Measurements from ENCODE around the gene GALNT16. TPM values are rescaled to one million over a fixed set of nuclear protein-coding genes. Genes with fewer than 3 reads are reported as not detected.

The GALNT16 gene
- total RNA-seq, 3 donors from 2014 or later: 0.16 TPM; not detected in 2

DNA sequence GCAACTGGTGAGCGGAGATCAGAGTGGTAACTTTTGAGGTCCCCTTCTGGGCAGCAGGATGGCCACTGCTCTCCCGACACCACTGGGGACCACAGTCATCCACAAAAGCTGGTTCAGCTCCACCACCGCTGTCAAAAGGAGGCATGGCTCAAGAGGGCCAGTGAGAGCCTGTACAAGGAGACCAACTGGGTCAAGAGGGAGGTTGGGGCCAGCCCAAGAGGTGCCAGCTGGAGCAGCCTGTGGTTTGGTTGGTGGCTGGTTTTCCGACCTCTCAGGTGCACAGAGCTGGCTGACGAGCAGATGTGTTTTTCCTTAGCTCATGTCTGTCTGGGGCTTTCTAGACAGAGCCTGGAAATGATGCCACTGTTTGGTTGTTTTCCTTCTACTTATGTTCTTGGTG, 78.0 kb downstream of the GALNT16 start:
- no peak for ATAC-seq
- Mint-ChIP-seq H3K9me3 (no peaks in the 10 kb centered on the region), H3K27me3 (ENCODE audit: low read depth) (peaks cover 10% of the 10 kb centered on the region), H3K4me3 (no peak overlapping the region), H3K36me3 (ENCODE audit: insufficient read depth) (no peaks in the 10 kb centered on the region), H3K4me1 (ENCODE audit: low read depth) (peaks cover 2% of the 10 kb centered on the region)
- no peak for DNase-seq

DNA sequence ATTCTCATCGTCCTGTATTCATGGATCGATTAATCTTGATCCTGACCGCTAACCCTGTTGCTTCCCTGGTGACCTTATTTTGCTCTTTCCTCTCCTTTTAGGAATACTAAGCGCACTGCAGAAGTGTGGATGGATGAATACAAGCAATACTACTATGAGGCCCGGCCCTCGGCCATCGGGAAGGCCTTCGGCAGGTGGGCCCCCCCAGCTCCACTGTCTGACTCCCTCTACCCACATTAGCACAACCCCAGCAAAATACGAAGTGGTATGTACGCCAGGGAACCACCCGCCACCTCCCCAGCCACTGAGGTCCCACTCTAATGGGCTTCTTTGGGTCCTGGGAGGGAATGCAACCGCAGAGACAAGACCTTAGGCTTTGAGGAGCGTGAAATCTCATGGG, 79.5 kb downstream of the GALNT16 start:
- Mint-ChIP-seq H3K36me3 (ENCODE audit: insufficient read depth) (no peaks in the 10 kb centered on the region), H3K4me3 (no peak overlapping the region), H3K27me3 (ENCODE audit: low read depth) (peaks cover 12% of the 10 kb centered on the region), H3K9me3 (no peaks in the 10 kb centered on the region), H3K4me1 (ENCODE audit: low read depth) (peaks cover 2% of the 10 kb centered on the region)
- ATAC-seq: no peak
- DNase-seq: no peak

DNA sequence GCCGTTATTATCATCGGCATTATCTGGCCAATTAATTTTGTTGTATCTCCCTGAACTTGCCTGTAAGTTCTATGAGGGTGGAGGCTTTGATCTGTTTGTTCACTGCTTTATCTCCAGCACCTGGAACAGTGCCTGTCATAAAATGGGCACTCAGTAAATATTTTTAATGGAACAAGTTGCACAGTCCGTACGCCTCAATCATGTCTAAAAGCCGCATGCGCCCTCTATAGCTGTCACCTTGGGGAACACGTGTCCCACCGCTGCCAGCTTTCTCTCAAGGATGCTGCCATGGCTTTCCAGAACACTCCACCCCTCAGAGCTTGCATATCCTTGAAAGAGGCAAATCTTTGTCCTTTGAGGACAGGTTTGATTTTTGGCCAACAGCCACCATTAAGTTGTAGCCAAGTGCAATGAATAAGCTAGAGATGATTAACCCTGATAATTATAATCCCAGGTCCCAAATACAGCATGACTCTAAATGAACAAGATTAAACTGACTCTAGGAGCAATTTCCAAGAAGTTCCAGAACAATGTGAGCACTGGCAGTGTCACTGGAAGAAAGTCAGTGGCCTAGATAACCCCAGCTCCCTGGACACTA, 83.1 kb downstream of the GALNT16 start:
- ATAC-seq (no peak), DNase-seq (no peak)
- Mint-ChIP-seq H3K27me3 (ENCODE audit: low read depth) (peaks cover 12% of the 10 kb centered on the region), H3K4me1 (ENCODE audit: low read depth) (no peaks in the 10 kb centered on the region), H3K4me3 (no peak overlapping the region), H3K36me3 (ENCODE audit: insufficient read depth) (no peaks in the 10 kb centered on the region), H3K9me3 (no peaks in the 10 kb centered on the region)

DNA sequence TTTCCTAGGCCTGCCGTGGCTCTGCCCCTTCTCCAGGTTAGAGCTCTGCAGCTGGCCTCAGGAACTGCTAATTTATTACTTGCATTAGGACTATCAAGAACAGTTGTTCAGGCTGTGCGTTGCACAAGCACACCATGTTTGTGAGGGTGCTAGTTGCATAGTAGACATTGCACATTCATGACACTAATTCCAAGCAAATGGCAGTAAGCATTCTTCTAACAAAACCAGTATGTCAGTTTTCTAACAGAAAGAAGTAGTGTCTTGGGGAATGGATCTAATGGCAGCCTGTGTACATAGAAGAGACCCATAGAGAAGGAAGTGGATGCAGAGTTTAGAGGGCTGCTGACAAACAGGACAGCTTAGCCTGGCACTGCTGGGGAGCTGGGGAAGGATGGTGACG, 84.2 kb downstream of the GALNT16 start:
- Mint-ChIP-seq H3K4me3 (no peak overlapping the region), H3K27me3 (ENCODE audit: low read depth) (peaks cover 12% of the 10 kb centered on the region), H3K4me1 (ENCODE audit: low read depth) (no peaks in the 10 kb centered on the region), H3K36me3 (ENCODE audit: insufficient read depth) (no peaks in the 10 kb centered on the region), H3K9me3 (no peaks in the 10 kb centered on the region)
- ATAC-seq: no peak
- no peak for DNase-seq

DNA sequence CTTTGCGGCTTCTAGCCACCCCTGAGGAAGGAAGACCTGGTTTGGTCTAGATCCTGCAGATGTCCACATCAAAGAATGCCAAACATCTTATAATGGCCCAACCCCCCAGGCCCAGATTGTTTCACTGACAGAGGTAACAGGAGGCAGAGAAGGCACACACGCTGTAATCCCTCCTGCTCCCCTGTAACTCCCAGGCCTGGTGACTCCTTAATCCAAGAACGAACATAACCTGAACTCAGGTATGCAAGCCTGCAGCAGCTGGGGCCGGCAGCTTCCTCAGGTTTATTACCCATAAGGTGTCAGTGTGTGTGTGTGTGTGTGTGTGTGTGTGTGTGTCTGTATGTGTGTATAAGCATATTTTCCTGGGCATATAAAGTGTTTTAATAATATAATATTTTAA, 85.4 kb downstream of the GALNT16 start:
- Mint-ChIP-seq H3K27me3 (ENCODE audit: low read depth) (peaks cover 12% of the 10 kb centered on the region), H3K36me3 (ENCODE audit: insufficient read depth) (no peaks in the 10 kb centered on the region), H3K4me1 (ENCODE audit: low read depth) (no peaks in the 10 kb centered on the region), H3K4me3 (no peak overlapping the region), H3K9me3 (no peaks in the 10 kb centered on the region)
- ATAC-seq: no peak
- no peak for DNase-seq

DNA sequence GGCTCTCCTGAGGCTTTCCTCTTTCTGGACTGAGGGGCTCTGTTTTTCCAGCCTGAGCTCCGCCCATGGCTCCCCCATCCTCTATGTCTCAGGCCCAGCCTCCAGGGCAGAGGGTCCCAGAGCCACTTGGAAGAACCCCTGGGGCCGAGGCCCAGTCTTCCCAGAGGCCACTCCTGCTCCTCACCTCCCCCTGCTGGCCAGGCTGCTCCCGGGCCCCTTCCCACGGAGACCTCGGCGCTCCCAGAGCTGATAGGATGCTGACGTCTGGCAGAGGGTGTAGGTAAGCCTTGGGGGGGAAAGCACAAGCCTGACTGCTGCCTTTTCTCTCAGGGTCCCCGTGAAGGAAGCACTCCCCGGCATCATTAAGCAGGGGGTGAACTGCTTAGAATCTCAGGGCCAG, 86.8 kb downstream of the GALNT16 start:
- ATAC-seq (no peak), DNase-seq (no peak)
- no peaks in the 10 kb centered on the region for H3K9me3 Mint-ChIP-seq
- no peak overlapping the region for H3K4me3 Mint-ChIP-seq
- H3K27me3 Mint-ChIP-seq (ENCODE audit: low read depth): peaks cover 9% of the 10 kb centered on the region
- no peaks in the 10 kb centered on the region for H3K36me3 Mint-ChIP-seq (ENCODE audit: insufficient read depth)
- H3K4me1 Mint-ChIP-seq (ENCODE audit: low read depth): no peaks in the 10 kb centered on the region

DNA sequence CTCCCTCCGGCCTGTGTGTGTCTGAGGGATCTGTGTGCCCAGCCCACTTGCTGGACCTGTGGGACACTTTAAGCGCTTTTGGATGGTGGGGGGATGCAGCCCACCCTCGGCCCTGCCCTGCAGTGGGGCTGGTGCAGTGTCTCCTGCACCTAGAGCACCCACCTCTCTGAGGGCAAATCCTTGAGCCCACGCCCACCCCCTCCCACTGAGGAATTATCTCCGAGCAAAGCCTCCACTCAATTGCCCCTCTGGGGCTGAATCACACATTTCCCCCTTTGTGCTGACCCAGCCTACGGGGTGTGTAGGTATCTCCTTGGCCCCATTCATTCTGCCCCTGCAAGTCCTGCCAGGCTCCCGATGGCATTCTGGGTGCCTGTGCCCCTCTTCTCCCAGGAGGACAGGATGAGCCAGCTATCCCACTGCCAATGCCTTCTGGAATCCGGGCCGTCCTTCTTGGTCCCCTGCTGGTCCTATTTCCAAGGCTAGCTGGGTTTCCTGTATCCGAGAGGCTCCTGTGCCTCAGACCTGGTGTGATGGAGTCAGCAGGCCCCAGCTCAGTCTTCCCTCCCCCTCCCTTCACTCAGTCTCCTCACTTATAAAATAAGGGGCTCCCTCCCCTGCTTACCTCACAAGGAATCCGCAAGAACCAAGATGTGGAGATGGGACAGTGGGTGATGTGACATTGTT, 89.3 kb downstream of the GALNT16 start:
- no peak for DNase-seq
- H3K4me1 Mint-ChIP-seq (ENCODE audit: low read depth): peaks cover 1% of the 10 kb centered on the region
- no peak overlapping the region for H3K4me3 Mint-ChIP-seq
- no peak for ATAC-seq
- no peaks in the 10 kb centered on the region for H3K9me3 Mint-ChIP-seq
- H3K36me3 Mint-ChIP-seq (ENCODE audit: insufficient read depth): no peaks in the 10 kb centered on the region
- peaks cover 5% of the 10 kb centered on the region for H3K27me3 Mint-ChIP-seq (ENCODE audit: low read depth)

DNA sequence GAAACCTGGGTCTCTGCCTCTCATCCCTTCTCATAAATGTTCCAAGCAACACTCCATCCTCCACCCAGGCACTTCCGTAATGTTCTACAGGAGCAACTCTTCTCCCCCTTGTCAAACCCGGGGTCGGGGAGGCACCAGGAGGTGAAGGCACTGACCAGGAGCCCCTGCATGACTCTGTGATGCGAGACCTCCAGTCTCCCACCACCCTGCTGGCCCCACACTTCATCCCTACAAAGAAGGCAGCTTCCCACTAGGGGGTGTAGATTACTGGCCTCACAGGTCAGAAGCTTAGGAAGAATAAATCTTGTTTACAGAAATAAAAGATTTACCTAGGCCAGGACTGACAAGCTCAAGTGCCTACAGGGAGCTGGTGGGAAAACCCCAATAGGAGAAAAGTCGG, 90.9 kb downstream of the GALNT16 start:
- Mint-ChIP-seq H3K9me3 (no peaks in the 10 kb centered on the region), H3K4me3 (no peak overlapping the region), H3K36me3 (ENCODE audit: insufficient read depth) (no peaks in the 10 kb centered on the region), H3K4me1 (ENCODE audit: low read depth) (peaks cover 13% of the 10 kb centered on the region), H3K27me3 (ENCODE audit: low read depth) (peaks cover 5% of the 10 kb centered on the region)
- DNase-seq: no peak
- ATAC-seq: no peak

DNA sequence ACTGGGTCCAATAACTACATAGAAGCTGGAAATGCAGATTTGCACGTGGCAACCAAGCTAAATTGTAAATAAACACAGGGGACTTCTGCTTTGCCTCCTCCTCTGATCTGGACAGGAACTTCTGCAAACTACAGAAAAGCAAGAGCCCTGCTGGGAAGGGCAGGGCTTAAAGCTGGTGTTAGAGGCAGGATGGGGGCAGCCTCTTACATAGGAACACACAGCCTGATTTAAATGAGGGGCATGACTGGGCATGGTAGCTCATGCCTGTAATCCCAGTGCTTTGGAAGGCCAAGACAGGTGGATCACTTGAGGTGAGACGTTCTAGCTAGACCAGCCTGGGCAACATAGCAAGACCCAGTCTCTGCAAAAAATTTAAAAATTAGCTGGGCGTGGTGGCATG, 91.4 kb downstream of the GALNT16 start:
- H3K9me3 Mint-ChIP-seq: no peaks in the 10 kb centered on the region
- H3K4me3 Mint-ChIP-seq: no peak overlapping the region
- no peak for ATAC-seq
- H3K27me3 Mint-ChIP-seq (ENCODE audit: low read depth): peaks cover 5% of the 10 kb centered on the region
- DNase-seq: no peak
- peaks cover 13% of the 10 kb centered on the region for H3K4me1 Mint-ChIP-seq (ENCODE audit: low read depth)
- no peaks in the 10 kb centered on the region for H3K36me3 Mint-ChIP-seq (ENCODE audit: insufficient read depth)

DNA sequence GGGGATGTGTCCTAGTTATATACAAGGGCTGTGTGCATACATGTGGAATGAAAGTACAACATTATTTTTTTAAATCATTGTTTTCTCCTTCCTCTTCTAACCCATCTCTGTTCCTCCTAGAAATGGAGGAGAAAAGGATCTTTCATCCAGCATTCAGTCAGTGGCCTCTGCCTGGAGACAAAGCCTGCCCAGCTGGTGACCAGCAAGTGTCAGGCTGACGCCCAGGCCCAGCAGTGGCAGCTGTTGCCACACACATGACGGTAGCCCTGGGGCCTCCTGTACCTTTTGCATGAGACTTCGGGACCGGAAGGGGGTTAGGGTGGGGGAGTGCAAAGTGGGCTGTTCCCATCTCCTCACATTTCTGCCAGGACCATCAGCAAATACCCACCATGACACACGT, 92.0 kb downstream of the GALNT16 start:
- DNase-seq (no peak), ATAC-seq (no peak)
- Mint-ChIP-seq H3K4me1 (ENCODE audit: low read depth) (peaks cover 13% of the 10 kb centered on the region), H3K4me3 (no peak overlapping the region), H3K27me3 (ENCODE audit: low read depth) (peaks cover 5% of the 10 kb centered on the region), H3K36me3 (ENCODE audit: insufficient read depth) (no peaks in the 10 kb centered on the region), H3K9me3 (no peaks in the 10 kb centered on the region)

DNA sequence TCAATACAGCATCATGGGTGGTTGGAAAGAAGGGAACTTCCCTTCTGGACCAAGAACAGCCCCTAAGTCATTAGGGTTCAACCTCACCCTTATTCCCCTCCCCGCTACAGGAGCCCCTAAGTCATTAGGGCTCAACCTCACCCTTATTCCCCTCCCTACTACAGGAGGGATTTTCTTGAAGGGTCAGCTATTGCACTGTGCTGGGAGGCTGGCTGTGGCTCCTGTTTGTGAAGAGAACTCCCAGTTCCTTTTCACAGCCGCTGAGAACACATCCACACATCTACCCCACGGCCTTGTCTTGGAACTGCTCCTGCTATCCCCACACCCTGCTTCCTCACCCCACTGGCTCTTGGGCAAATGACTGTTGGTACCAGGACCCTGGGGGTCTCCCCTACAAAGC, 93.2 kb downstream of the GALNT16 start:
- Mint-ChIP-seq H3K36me3 (ENCODE audit: insufficient read depth) (no peaks in the 10 kb centered on the region), H3K27me3 (ENCODE audit: low read depth) (peaks cover 2% of the 10 kb centered on the region), H3K4me1 (ENCODE audit: low read depth) (peaks cover 13% of the 10 kb centered on the region), H3K4me3 (no peak overlapping the region), H3K9me3 (no peaks in the 10 kb centered on the region)
- ATAC-seq (no peak), DNase-seq (no peak)

DNA sequence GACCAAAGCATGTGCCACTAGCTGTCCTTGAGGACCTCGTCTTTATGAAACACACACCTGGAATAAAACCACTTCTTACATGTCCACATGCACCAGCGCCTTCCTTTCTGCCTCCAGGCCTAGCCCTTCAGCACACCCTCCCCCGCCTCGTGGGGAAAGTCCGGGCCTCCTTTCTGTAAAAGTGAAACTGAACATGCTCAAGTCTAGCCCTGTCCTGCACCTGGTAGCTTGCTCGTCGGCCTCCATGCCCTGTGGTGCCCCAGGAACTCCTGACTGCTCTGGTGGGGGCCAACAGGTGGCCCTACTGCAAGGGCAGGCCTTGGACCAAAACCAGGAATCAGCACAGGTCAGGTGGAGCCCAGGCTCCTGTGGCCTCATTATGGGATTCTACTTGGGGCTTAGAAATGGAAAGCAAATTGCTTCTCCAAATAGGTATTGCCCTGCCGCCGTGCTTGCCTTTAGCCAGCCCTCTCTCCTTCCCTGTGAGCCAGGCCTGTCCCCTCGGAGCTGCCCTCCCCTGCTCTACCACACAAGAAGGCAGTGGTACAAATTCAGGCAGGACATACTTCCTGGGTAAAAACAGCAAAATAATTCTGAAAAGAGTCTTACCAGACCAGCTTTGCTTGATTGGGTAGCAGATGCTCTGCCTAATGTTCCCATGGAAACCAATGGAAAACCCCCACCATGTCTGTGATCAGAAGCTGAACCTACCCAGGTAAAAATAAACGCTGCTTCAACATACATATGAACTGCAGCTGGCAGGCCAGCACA, 94.6 kb downstream of the GALNT16 start:
- peak; percentile 80 to 83 for ATAC-seq
- Mint-ChIP-seq H3K36me3 (ENCODE audit: insufficient read depth) (no peaks in the 10 kb centered on the region), H3K4me3 (peak overlapping the region; percentile 52), H3K4me1 (ENCODE audit: low read depth) (peaks cover 18% of the 10 kb centered on the region), H3K9me3 (no peaks in the 10 kb centered on the region), H3K27me3 (ENCODE audit: low read depth) (peaks cover 2% of the 10 kb centered on the region)
- peak; percentile 41 for DNase-seq

DNA sequence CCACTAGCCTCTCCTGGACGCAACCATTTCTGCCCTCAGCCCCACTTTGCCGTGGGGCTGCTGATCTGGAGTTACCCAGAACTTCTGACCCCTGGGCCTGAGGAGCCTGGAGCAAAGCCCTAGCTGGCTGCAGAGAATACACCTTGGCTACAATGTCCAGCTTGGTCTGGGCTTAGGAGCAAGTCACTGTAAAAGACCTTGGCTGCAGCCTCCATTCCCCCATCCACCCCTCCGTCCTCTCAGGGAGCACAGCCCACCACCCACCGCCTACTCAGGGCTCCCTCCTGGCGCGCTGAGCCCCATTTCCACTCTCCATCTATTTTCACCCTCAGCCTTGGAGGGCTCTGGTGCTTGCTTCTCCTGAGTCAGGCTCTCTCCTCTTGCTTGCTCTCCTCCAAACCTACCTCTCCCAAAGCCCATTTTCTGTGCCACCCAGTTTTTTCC, 95.2 kb downstream of the GALNT16 start:
- Mint-ChIP-seq H3K9me3 (no peaks in the 10 kb centered on the region), H3K36me3 (ENCODE audit: insufficient read depth) (no peaks in the 10 kb centered on the region), H3K4me3 (no peak overlapping the region), H3K4me1 (ENCODE audit: low read depth) (peaks cover 18% of the 10 kb centered on the region), H3K27me3 (ENCODE audit: low read depth) (peaks cover 2% of the 10 kb centered on the region)
- no peak for DNase-seq
- no peak for ATAC-seq

DNA sequence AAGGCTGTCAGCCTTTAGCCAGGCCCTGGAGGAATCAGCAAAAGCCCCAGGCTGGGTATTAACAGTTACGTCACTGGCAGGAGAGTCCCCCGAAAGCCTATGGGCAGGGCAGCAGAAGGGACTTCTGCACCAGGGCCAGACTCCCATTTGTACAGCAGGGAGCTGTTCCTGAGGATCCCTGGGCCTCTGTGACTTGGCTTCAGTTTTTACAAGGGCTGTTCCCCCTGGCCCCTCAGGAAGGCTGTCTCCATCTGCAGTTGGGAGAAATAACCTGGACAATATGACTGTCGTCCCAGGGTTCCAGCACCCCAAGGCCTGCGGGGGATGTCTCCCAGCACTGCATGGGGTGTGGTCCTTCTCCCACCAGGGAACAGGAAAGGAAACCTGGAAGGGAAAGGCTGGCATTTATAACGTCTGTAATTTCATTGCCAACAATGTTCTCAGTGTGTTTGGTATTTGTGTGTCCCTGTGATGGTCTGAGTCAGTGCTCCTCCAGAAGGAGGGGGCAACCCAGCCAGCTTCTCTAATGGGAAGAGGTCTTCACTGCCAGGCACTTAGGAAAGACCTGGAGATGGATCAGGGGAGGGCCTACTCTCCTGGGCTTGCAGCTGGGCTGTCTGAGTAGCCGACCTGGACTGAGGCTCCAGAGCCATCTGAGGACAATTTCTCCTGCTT, 95.8 kb downstream of the GALNT16 start:
- Mint-ChIP-seq H3K27me3 (ENCODE audit: low read depth) (peaks cover 3% of the 10 kb centered on the region), H3K4me1 (ENCODE audit: low read depth) (peaks cover 18% of the 10 kb centered on the region), H3K9me3 (no peaks in the 10 kb centered on the region), H3K36me3 (ENCODE audit: insufficient read depth) (no peaks in the 10 kb centered on the region), H3K4me3 (no peak overlapping the region)
- DNase-seq (no peak), ATAC-seq (no peak)

All from activated T-cell treated with anti-CD3 and anti-CD28 coated beads, Interleukin-2, amount 50 U/mL, for 4 hours (primary cell).